GM12878 (cell line): ENCODE results near the gene ATXN3.
A peak's percentile ranks its signal among the peaks of the same experiment; 100 is the strongest.

Experiments used
- CHD1 ChIP-seq: IDR thresholded peaks from 2 replicates; pipeline ENCODE4 v1.6.1; 2012; ENCODE audit warnings: low read depth, low read length, improper control_type of control experiment
- POLR2AphosphoS5 ChIP-seq: IDR thresholded peaks from 2 replicates; pipeline ENCODE4 v1.6.1; 2011; ENCODE audit warnings: mild to moderate bottlenecking, low read length, inconsistent platforms
- TF ChIP-seq, protein P1 (sequence below), 3 experiments: IDR thresholded peaks in 2 of 3; conservative IDR thresholded peaks in 1 of 3; 2 replicates each; pipeline ENCODE4 v1.5.1; 2011; ENCODE audit warnings: low read depth in 3 of 3, low read length in 3 of 3, mild to moderate bottlenecking in 3 of 3, control low read depth in 2 of 3, moderate library complexity in 2 of 3, inconsistent platforms in 1 of 3, mixed read lengths in 1 of 3; ENCODE audit not compliant: control insufficient read depth in 2 of 3, insufficient read depth in 1 of 3; ENCODE audit errors: extremely low read depth in 1 of 3

DNA sequence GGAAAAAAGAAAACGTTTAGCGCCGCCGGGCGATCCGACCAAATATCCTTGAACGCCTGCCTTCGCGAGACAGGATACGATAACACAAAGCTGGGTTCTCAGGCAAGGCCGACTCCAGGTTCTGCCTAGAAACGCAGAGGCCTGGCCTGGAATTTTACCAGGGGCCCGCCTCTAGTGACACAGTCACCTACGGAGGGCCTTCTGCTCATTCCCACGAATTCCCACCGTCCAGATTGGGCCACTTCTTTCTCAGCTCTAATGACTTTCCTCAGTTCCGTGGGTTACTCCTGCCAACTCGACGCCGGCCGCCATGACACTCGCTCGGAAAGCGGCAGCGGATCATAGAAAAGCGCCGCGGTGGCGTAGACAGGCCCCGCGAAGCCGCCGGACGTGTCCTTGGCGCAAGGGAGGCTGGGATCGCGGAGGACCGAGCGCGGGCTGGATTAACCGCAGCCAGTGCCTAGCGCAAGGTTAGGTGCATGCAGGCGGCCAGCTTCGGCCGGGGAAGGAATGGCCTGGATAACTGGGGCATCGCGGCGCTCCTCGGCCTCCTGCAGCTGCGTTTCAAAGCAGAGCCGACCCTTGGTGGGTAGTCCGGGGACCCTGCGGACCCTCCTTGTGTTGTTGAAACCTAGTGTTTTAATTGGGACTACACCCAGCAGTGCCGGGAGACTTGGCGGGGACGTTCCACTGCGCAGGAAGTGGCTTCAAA, 66.5 kb downstream of the ATXN3 start, which contains the start of gene TRIP11:
- TF ChIP-seq, protein P1, sequence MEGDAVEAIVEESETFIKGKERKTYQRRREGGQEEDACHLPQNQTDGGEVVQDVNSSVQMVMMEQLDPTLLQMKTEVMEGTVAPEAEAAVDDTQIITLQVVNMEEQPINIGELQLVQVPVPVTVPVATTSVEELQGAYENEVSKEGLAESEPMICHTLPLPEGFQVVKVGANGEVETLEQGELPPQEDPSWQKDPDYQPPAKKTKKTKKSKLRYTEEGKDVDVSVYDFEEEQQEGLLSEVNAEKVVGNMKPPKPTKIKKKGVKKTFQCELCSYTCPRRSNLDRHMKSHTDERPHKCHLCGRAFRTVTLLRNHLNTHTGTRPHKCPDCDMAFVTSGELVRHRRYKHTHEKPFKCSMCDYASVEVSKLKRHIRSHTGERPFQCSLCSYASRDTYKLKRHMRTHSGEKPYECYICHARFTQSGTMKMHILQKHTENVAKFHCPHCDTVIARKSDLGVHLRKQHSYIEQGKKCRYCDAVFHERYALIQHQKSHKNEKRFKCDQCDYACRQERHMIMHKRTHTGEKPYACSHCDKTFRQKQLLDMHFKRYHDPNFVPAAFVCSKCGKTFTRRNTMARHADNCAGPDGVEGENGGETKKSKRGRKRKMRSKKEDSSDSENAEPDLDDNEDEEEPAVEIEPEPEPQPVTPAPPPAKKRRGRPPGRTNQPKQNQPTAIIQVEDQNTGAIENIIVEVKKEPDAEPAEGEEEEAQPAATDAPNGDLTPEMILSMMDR (IDR thresholded peaks at IDR 0.05 in 2 of 3, conservative IDR thresholded peaks at IDR 0.05 in 1 of 3; ENCODE audit: control insufficient read depth in 2 of 3, extremely low read depth in 1 of 3, insufficient read depth in 1 of 3, low read depth in 3 of 3, low read length in 3 of 3): no peak
- TF ChIP-seq POLR2AphosphoS5 (peak; percentile 91), CHD1 (0 out of 2 replicates have a peak, but pooled peaks have one; percentile 71)
